ENCODE data around the gene C2orf76. TPM values are rescaled to one million over a fixed set of nuclear protein-coding genes. Genes with fewer than 3 reads are reported as not detected.
A peak's percentile ranks its signal among the peaks of the same experiment; 100 is the strongest.
"Not testable (repeated sequence)": the region's sequence is repeated elsewhere in the genome, so short reads cannot be mapped to it uniquely, and the experiment has no call there.

The C2orf76 gene
- total RNA-seq, 2 donors from 2014 or later = 10.7 to 10.9 TPM

- Mint-ChIP-seq H3K4me1 (peaks cover 11% of the 10 kb centered on the region), H3K27me3 (ENCODE audit: insufficient read depth) (peaks cover 4% of the 10 kb centered on the region), H3K9me3 (peaks cover under 1% of the 10 kb centered on the region), H3K36me3 (ENCODE audit: low read depth) (no peaks in the 10 kb centered on the region), H3K27ac (no peak overlapping the region), H3K4me3 (no peak overlapping the region)
- no peak overlapping the region for H3K4me3 ChIP-seq (ENCODE audit: low read length)
- no peaks in the 10 kb centered on the region for H3K4me1 ChIP-seq (ENCODE audit: control insufficient read depth, insufficient read depth, low read length)
- H3K36me3 ChIP-seq (ENCODE audit: control insufficient read depth, insufficient read depth, low read length) = no peaks in the 10 kb centered on the region
- peak; percentile 19 for DNase-seq
- WGBS, 2 experiments (ENCODE audit: insufficient coverage in 1 of 2, insufficient read length in 1 of 2) = 85% methylated on average over 2 of the region's 2 CpGs; no CpG with 5 or more reads in 1 of the 2 experiments
- no peak overlapping the region for H3K27ac ChIP-seq (ENCODE audit: low read depth, low read length)
- H3K27me3 ChIP-seq (ENCODE audit: control insufficient read depth, insufficient read depth, low read length, poor library complexity, severe bottlenecking) = no peaks in the 10 kb centered on the region
- no peaks in the 10 kb centered on the region for H3K9me3 ChIP-seq (ENCODE audit: control insufficient read depth, low read length)
- no peak overlapping the region for H3K9ac ChIP-seq (ENCODE audit: extremely low read depth, low read length, poor library complexity, severe bottlenecking)
- no peak for TF ChIP-seq CTCF (conservative IDR thresholded peaks at IDR 0.05)
Observed at GRCh38 chr2:119405151-119405550, 38.5 kb upstream of the C2orf76 start.

- H3K9me3 Mint-ChIP-seq; H3K4me3 Mint-ChIP-seq; H3K27me3 ChIP-seq (ENCODE audit: control insufficient read depth, insufficient read depth, low read length, poor library complexity, severe bottlenecking); H3K36me3 Mint-ChIP-seq (ENCODE audit: low read depth); H3K4me3 ChIP-seq (ENCODE audit: low read length); H3K4me1 Mint-ChIP-seq; H3K27me3 Mint-ChIP-seq (ENCODE audit: insufficient read depth); H3K9me3 ChIP-seq (ENCODE audit: control insufficient read depth, low read length); H3K36me3 ChIP-seq (ENCODE audit: control insufficient read depth, insufficient read depth, low read length); H3K9ac ChIP-seq (ENCODE audit: extremely low read depth, low read length, poor library complexity, severe bottlenecking); H3K27ac ChIP-seq (ENCODE audit: low read depth, low read length); H3K4me1 ChIP-seq (ENCODE audit: control insufficient read depth, insufficient read depth, low read length); H3K27ac Mint-ChIP-seq: not testable (repeated sequence)
- WGBS, 2 experiments (ENCODE audit: insufficient coverage in 1 of 2, insufficient read length in 1 of 2) = 90 to 95% methylated on average over 7 to 12 of the region's 12 CpGs
- DNase-seq = peak; percentile 33
Observed at GRCh38 chr2:119403618-119404017, 37.0 kb upstream of the C2orf76 start.

- Histone ChIP-seq H3K27ac (ENCODE audit: low read depth, low read length) (no peak overlapping the region), H3K36me3 (ENCODE audit: control insufficient read depth, insufficient read depth, low read length) (no peaks in the 10 kb centered on the region), H3K9ac (ENCODE audit: extremely low read depth, low read length, poor library complexity, severe bottlenecking) (no peak overlapping the region), H3K4me1 (ENCODE audit: control insufficient read depth, insufficient read depth, low read length) (no peaks in the 10 kb centered on the region), H3K27me3 (ENCODE audit: control insufficient read depth, insufficient read depth, low read length, poor library complexity, severe bottlenecking) (no peaks in the 10 kb centered on the region), H3K4me3 (ENCODE audit: low read length) (no peak overlapping the region), H3K9me3 (ENCODE audit: control insufficient read depth, low read length) (no peaks in the 10 kb centered on the region)
- Mint-ChIP-seq H3K36me3 (ENCODE audit: low read depth) (no peaks in the 10 kb centered on the region), H3K4me3 (no peak overlapping the region), H3K27me3 (ENCODE audit: insufficient read depth) (peaks cover 5% of the 10 kb centered on the region), H3K4me1 (peaks cover 2% of the 10 kb centered on the region), H3K9me3 (no peaks in the 10 kb centered on the region), H3K27ac (no peak overlapping the region)
- WGBS, 2 experiments (ENCODE audit: insufficient coverage in 1 of 2, insufficient read length in 1 of 2) = 93 to 96% methylated on average over 6 to 10 of the region's 10 CpGs
- TF ChIP-seq CTCF (conservative IDR thresholded peaks at IDR 0.05) = no peak
- DNase-seq = peak; percentile 26
Observed at GRCh38 chr2:119402645-119403560, 36.3 kb upstream of the C2orf76 start.
